HG03060 (cell line): ENCODE data around the gene VAMP5.
A peak's percentile ranks its signal among the peaks of the same experiment; 100 is the strongest.
"Not testable (repeated sequence)": the region's sequence is repeated elsewhere in the genome, so short reads cannot be mapped to it uniquely, and the experiment has no call there.

ENCODE experiments used
- ATAC-seq: cut with Tn5 transposase; IDR thresholded peaks from one replicate; pipeline ENCODE4 v1.9.1; 2021; ENCODE audit warnings: low read depth, moderate number of reproducible peaks; ENCODE audit not compliant: unreplicated experiment

VAMP5 gene, protein sequence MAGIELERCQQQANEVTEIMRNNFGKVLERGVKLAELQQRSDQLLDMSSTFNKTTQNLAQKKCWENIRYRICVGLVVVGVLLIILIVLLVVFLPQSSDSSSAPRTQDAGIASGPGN

DNA sequence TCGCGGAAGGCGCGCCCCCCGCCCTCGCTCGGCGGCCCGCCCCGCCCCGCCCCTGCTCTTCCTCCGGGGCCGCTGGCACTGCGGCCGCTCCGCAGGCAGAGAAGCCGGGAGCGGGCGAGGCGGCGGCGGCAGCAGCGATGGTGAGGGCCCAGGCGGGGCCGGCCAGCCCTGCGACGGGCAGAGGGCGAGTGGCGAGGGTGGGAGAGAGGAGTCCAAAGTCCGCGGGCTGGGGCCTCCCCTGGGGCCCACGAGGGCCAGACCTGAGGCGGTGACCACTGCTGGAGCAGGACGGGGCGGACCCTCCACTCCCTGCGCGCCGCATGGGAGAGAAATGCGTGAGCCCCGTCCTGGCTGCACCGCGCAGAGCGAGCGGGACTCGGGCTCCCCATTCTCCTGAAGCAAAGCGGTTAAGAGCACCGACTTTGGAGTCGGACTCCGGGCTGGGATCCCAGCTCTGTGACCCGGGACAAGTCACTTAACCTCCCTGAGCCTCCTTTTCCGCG, at the start of gene VAMP5:
TSS of gene VAMP5 (plus strand) at position 78 of the 503 bp plus-strand sequence. CDS start at position 138, 60 bp downstream.
- no peak for ATAC-seq

DNA sequence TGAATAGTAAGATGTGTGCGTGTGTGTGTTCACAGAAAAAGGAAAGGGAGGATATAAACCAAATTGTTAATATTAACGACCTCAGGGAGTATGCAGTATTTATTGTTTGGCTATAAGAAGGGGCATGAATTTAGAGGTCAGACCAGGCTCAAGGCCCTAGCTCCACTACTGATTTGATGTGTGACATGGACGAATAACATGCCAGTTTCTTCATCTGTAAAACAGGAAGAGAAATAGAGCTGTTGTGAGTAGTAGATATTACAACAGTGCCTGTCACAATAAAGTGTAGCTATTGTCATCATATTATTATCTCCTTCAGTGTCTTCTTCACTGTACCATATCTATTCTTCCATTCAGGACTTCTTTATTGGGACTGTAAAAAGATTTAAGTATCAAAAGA, 49.4 kb upstream of the VAMP5 start:
- no peak for ATAC-seq

DNA sequence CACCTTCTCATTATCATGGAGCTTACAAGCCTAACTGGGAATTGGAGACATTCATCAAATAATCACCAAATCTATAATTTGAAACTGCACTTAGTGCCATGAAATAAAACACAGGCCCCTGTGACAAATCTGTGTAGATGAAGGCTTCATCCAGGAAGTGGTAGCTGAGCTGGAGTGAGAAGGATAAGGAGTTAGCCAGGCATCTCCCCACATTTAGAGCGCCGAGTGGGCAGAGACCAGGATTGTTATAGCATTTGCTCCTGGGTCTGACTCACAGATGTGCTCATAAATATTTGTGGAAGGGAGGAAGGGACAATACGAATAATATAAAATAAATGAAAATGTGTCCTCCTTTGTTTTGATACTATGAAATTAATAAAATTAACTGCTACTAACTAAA, 47.8 kb upstream of the VAMP5 start:
- no peak for ATAC-seq

DNA sequence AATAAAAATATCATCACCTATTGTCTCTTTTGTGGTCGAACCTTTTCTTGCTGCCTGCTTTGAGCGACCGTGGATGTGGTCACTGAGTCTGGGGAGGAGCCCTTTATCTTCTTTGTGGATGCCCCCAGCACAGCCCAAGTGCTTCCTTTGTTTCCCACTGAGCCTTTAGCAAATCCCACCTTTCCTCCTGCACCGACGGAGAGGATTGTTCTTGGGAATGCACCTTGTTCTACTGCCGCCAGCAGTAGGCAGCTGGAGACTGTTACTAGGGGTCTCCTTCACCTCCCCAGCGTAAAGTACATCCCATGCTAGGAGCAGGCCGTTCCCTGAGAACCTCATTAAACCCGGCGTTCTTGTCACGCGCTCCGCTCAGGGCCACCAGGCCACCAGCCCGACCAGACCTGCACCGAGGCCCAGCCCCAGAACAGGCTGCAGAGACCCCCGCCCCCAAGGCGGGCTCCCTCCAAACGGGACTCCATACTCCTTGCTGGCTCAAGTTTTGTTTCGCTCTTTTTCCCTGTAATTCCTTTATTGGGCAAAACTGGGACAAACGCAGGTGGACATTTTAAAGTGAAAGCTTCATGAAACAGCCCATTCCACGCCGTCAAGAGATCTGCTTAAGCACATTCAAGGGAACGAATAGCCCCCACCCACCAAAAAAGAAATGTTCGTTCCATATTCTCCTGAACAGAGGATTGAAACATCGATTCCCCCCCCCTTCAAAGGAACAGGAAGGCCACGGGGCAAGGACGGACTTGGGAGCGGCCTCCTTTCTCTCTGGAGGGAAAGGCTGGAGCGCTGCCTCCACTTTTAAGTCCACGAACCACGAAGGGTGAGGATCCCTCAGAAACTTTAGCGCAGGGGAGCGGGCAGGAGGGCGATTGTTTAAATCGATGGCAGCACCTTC, 46.4 kb upstream of the VAMP5 start:
- ATAC-seq, result no peak

DNA sequence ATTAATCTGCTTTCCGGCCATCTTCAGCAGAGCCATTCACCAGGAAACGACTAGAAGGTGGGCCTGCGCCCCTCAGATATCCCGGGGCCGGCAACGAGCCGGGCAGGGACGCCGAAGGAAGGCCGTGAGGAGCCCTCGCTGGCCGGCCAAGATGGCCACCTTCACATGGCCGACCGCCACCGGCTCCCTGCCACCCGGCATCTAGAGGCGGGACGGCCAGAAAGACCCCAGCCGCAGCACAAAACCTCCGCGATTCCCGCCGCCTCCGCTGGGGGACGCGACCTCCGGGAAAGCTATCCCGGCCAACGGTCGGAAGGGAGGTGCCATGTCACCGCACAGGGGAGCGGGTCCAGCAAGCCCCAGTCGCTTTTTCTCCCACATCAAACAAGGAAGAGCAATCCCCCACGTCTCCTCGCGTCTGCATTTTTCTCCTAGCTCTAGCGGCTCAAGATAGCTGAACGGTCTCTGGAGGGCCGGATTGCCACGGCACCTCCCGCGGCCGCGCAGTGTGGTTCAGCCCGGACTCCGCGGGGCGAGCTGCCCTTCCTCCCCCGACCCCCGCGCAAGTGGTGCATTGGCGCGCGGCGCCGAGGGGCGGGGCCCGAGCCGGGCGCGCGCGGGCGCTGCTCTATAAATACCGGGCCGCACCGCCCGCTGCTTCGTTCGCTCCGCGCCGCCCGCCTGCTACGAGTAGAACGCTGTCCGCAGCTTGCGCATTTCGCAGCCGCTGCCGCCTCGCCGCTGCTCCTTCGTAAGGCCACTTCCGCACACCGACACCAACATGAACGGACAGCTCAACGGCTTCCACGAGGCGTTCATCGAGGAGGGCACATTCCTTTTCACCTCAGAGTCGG, 45.5 kb upstream of the VAMP5 start, which contains the start of gene MAT2A:
TSS of gene MAT2A (plus strand) at position 662 of the 854 bp plus-strand sequence. CDS start at position 782, 120 bp downstream.
- peak; percentile 43 for ATAC-seq

DNA sequence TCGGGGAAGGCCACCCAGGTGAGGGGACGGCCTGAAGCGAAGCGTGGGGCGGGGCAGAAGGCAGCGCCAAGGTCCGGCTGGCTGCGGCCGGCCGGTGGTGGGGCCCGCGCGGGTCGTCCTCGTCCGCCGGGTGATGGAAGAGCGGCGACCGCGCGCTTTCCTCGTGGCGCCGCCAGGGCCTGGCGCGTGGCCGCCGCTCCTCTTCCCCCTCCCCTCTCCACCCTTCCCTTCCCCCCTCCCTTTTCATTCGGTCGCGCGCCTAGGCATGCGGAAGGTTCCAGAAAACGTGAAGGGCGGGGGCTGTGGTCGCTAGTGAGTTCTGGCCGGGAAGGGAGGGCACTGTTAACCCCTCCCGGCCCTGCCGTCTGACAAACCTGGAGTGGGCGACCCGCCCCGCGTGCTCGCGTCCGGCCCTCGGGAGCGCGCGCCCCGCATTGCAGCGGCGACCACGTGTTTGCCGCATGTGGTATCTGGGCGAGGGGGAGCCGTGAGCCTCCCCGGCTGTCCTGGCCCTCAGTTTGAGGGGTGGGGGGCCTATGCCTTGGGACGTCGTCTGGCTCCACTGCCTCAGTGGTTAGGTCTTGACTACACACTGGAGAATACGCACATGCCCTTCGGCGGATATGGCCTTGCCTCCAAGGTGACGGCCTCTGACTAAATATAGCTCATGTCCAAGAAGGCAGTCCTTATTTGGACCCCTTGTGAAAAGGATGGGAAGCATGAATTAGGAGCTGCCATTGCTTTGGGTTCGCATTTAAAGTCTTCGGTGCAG, 44.7 kb upstream of the VAMP5 start:
- no peak for ATAC-seq

DNA sequence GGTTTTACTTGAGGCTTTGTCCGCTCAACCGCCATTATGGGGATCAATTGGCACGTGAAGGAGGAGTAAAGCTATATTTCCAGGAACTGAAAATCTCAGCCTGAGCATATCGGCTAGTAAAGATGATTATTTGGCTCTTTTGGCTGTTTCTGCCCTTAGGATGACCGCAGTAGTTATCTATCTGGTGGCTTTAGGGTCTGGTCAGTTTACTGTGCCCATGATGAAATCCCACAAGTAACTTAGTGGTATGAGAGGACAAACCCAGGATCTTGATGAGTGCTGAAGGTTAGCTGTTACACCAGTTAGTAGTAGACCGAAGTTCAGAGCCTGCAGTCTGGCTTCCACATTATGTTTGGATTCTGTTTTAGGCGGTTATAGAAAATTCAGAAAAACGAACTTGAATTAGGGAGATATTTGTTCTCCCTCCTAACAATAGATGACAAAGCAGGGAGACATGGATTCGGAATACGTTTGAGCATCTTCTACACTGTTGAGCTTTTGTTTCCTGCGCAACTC, 44.0 kb upstream of the VAMP5 start:
- ATAC-seq, result no peak

DNA sequence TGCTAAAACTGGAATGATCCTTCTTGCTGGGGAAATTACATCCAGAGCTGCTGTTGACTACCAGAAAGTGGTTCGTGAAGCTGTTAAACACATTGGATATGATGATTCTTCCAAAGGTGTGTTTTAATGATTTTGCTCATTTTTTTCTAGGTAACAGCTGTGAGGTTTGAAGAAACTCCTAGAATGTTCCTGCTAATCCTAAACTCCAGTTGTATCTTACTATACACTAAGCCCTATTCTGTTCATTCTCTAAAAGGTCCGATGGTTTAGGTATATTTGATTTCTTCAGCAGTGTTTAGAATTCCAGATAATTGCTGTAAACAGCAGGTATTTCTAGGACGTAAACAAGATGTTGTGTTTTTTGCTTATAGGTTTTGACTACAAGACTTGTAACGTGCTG, 43.0 kb upstream of the VAMP5 start:
- ATAC-seq, result no peak

DNA sequence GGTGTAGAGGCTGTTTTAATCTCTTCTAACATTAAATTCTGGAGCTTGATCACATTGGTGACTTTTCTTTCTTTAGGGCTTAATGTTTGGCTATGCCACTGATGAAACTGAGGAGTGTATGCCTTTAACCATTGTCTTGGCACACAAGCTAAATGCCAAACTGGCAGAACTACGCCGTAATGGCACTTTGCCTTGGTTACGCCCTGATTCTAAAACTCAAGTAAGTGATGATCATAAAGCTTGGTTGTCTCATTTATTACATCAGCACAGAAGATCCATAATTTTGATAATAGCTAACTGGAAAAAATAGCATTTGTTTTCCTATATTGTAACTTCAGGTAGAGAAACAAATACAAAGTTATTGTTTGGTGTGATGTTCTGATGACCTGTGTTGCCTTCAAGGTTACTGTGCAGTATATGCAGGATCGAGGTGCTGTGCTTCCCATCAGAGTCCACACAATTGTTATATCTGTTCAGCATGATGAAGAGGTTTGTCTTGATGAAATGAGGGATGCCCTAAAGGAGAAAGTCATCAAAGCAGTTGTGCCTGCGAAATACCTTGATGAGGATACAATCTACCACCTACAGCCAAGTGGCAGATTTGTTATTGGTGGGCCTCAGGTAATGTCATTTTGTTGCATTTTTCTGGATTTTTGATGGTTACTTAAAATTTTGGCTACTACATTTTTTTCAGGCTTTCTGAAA, 42.3 kb upstream of the VAMP5 start:
- no peak for ATAC-seq

DNA sequence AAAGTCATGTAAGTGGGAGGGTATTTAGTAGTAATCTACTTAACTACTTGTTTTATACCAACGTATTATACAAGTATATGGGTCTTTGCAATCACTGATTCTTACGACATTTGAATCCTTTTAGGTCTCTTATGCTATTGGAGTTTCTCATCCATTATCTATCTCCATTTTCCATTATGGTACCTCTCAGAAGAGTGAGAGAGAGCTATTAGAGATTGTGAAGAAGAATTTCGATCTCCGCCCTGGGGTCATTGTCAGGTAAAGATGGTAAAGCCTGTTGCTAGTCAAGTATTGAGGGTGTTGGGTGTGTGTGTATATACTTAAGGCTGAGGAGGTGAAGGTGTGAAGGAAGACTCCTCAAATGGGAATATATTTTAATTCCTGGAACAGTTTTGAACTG, 41.5 kb upstream of the VAMP5 start:
- no peak for ATAC-seq

DNA sequence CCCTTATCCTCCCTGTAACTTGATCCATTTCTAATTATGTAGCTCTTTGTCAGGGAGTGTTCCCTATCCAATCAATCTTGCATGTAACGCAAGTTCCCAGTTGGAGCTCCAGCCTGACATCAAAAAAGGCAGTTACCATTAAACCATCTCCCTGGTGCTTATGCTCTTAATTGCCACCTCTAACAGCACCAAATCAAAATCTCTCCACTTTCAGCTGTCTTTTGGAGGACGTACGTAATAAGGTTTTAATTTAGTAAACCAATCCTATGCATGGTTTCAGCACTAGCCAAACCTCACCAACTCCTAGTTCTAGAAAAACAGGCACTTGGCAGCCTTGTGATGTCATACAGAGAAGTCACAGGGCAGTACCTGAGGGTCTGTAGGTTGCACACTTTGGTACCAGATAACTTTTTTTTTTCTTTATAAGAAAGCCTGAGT, 40.0 kb upstream of the VAMP5 start:
- not testable (repeated sequence) for ATAC-seq

DNA sequence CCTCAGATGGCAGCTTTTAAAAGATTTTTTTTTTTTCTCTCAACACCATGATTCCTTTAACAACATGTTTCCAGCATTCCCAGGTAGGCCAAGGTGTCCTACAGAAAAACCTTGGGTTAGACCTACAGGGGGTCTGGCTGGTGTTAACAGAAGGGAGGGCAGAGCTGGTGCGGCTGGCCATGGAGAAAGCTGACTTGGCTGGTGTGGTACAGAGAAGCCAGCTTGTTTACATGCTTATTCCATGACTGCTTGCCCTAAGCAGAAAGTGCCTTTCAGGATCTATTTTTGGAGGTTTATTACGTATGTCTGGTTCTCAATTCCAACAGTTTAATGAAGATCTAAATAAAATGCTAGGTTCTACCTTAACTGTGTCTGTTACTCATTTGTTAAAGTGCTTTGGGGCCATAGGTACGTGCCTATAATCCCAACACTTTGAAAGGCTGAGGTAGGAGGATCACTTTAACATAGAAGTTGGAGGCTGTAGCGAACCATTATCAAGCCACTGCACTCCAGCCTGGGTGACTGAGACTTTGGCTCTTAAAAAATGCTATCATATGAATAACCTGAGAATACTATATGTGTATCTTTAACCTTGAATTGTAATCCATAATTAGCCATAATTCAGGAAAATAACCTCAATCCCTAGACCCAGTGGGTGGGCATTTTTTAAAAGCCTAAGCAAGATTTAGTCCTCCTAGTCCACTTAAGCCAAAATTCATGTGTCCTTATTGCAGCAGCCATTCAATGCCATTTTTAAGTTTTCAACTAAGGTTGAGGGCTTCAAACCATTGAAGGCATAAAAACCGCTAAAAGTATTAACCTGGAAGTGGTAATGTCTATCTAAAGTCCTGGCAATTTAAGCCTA, 39.1 kb upstream of the VAMP5 start:
- not testable (repeated sequence) for ATAC-seq

DNA sequence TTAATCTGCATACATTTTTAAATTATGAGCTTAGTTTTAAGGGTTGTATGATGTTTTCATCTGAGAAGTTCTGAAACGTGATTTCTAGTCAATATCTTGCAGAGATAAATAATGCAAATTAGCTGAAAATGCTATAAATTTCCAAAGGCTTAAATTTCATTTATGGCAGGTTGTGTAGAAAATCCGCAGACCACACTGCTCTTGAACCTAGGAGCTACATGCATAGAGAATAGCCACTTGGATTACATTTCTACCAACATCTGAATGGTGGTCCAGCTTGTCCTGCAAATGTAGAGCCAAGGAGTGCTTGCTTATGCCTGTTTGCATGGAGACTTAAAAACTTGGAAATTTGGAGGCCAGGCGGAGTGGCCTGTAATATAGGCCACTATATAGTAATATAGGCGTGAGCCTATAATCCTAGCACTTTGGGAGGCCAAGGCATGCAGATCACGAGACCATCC, 38.4 kb upstream of the VAMP5 start:
- no peak for ATAC-seq

DNA sequence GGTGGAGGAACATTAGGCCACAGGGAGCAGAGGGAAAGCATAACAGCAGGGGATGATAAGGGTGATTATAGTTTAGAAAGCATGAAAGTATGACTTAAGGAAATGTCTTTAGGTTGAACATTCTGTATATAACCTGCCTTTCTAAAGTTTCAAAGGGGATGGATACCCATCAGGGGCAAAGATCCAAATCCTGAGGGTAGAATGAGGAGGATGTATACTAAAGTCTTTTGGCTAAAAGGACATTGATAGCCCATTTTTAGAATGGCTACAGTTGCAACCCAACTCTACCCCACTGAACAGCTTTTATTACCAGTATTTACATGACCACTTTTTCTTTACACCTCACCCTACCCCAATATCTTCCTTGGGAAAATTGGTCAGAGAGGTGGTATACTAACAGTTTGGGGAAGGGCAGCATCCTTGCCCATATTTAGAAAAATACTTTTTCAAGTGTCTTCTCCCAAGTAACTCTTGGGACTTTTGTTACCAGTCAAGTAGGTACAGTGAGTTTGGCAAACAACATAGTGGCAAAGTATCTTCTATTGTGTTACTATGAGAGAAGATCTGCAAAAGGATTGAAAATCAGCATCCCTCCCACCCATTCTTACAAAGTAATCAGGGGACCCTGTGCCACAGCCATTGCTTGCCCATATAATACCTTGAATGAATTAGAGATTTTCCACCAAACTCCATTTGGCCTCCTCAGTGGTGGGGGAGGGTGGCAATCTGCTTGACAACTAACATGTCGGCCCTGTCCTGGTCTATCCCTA, 37.0 kb upstream of the VAMP5 start:
- no peak for ATAC-seq

DNA sequence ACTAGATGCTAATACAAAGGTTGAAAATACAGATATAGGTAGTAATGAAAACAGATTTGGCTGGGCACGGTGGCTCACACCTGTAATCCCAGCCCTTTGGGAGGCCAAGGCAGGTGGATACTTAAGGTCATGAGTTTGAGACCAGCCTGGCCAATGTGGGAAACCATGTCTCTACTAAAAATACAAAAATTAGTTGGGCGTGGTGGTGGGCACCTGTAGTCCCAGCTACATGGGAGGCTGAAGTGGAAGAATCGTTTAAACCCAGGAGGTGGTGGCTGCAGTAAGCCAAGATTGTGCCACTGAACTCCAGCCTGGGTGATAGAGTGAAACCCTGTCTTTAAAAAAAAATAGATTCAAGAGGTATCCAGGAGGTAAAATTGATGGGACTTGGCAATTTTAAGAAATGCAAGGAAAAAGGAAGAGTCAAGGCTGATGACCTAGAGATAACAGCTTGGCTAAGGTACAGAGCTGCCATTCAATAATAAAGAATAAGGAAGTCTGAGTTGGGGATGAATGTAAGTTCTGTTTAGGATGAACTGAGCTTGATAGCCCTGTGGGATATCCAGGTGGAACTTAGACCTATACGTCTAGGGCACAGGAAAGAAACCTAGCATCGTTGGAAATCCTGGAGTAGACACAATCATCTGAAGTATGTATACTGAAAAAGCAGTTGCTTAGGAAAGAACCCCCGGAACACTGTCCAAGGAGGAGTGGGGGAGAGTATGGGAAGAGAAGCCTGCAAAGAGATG, 36.2 kb upstream of the VAMP5 start:
- no peak for ATAC-seq

DNA sequence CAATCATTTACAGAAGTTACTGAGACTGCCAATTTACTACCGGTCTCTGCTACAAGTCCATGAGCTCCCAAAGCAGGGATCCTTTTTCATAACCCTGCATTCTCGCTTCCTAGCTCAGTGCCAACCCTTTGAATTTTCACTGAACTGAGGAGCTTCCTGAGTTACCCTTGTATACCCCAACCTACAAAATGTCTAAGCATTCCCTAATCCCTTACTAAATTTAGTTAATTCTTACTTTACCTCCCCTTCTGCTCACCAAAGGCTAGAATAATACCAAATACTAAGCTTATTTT, 35.7 kb upstream of the VAMP5 start:
- ATAC-seq, result no peak

DNA sequence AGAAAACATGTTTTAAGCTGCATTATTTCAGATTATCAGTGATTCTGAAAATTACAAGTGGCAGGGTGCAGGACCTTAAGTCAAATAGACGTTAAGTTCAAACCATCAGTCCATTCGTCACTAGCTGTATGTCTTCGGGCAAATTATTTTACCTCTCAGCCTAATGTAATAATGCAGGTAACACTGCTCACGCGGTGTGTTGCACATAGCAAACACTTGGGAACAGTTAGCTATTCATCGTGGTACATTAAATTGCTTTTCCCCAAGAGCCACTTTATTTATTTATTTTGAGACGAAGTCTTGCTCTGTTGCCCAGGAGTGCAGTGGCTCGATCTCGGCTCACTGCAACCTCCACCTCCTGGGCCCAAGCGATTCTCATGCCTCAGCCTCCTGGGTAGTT, 35.1 kb upstream of the VAMP5 start:
- no peak for ATAC-seq
